ENCODE data around the gene ZBTB40.

ZBTB40 gene

GRCh38 chr1:22512873-22513272 lies 61.2 kb downstream of the ZBTB40 start:
- no peak overlapping the region for H3K4me2 ChIP-seq (ENCODE audit: insufficient read depth, low read length)
- no peaks in the 10 kb centered on the region for H3K79me2 ChIP-seq (ENCODE audit: insufficient read depth, low read length)
- TF ChIP-seq EZH2 (IDR thresholded peaks at IDR 0.05; ENCODE audit: borderline replicate concordance, low read depth, low read length, severe bottlenecking), result no peak
- TF ChIP-seq CTCF (IDR thresholded peaks at IDR 0.05; ENCODE audit: borderline replicate concordance, extremely low read depth, low read length, poor library complexity, severe bottlenecking), result no peak
- no peak for DNase-seq
- no peaks in the 10 kb centered on the region for H3K9me3 ChIP-seq (ENCODE audit: insufficient read depth, low read length, severe bottlenecking)
- H3K36me3 ChIP-seq (ENCODE audit: insufficient read depth, low read length), result peaks cover 89% of the 10 kb centered on the region
- no peak for ATAC-seq (ENCODE audit: insufficient read depth, low read depth)
- H3K4me1 ChIP-seq (ENCODE audit: insufficient read depth, low read length), result no peaks in the 10 kb centered on the region
- H2AFZ ChIP-seq (ENCODE audit: low read depth, low read length), result no peak overlapping the region
- H3K27ac ChIP-seq (ENCODE audit: low read length), result no peak overlapping the region
- H4K20me1 ChIP-seq (ENCODE audit: insufficient read depth, low read length), result no peaks in the 10 kb centered on the region
- no peak overlapping the region for H3K9ac ChIP-seq (ENCODE audit: low read depth, low read length)
- no peak overlapping the region for H3K4me3 ChIP-seq (ENCODE audit: low read depth in 1 of 2, low read length in 2 of 2)
- no peaks in the 10 kb centered on the region for H3K27me3 ChIP-seq (ENCODE audit: insufficient read depth, low read length, poor library complexity)

- ATAC-seq (ENCODE audit: insufficient read depth, low read depth) (no peak), DNase-seq (no peak)
- no peaks in the 10 kb centered on the region for H3K9me3 ChIP-seq (ENCODE audit: insufficient read depth, low read length, severe bottlenecking)
- H4K20me1 ChIP-seq (ENCODE audit: insufficient read depth, low read length), result no peaks in the 10 kb centered on the region
- H3K27ac ChIP-seq (ENCODE audit: low read length), result no peak overlapping the region
- TF ChIP-seq EZH2 (IDR thresholded peaks at IDR 0.05; ENCODE audit: borderline replicate concordance, low read depth, low read length, severe bottlenecking), result no peak
- no peak for TF ChIP-seq CTCF (IDR thresholded peaks at IDR 0.05; ENCODE audit: borderline replicate concordance, extremely low read depth, low read length, poor library complexity, severe bottlenecking)
- H3K27me3 ChIP-seq (ENCODE audit: insufficient read depth, low read length, poor library complexity), result no peaks in the 10 kb centered on the region
- no peak overlapping the region for H3K4me3 ChIP-seq (ENCODE audit: low read depth in 1 of 2, low read length in 2 of 2)
- H3K4me1 ChIP-seq (ENCODE audit: insufficient read depth, low read length), result no peaks in the 10 kb centered on the region
- H3K36me3 ChIP-seq (ENCODE audit: insufficient read depth, low read length), result peaks cover 93% of the 10 kb centered on the region
- no peak overlapping the region for H3K9ac ChIP-seq (ENCODE audit: low read depth, low read length)
- no peaks in the 10 kb centered on the region for H3K79me2 ChIP-seq (ENCODE audit: insufficient read depth, low read length)
- no peak overlapping the region for H2AFZ ChIP-seq (ENCODE audit: low read depth, low read length)
- no peak overlapping the region for H3K4me2 ChIP-seq (ENCODE audit: insufficient read depth, low read length)
Measured at GRCh38 chr1:22516906-22517571, 65.4 kb downstream of the ZBTB40 start.

- Histone ChIP-seq H3K27ac (ENCODE audit: low read length) (no peak overlapping the region), H3K9me3 (ENCODE audit: insufficient read depth, low read length, severe bottlenecking) (no peaks in the 10 kb centered on the region), H3K27me3 (ENCODE audit: insufficient read depth, low read length, poor library complexity) (no peaks in the 10 kb centered on the region), H3K4me2 (ENCODE audit: insufficient read depth, low read length) (no peak overlapping the region), H3K4me3 (ENCODE audit: low read depth in 1 of 2, low read length in 2 of 2) (no peak overlapping the region), H2AFZ (ENCODE audit: low read depth, low read length) (no peak overlapping the region), H4K20me1 (ENCODE audit: insufficient read depth, low read length) (no peaks in the 10 kb centered on the region), H3K4me1 (ENCODE audit: insufficient read depth, low read length) (no peaks in the 10 kb centered on the region), H3K79me2 (ENCODE audit: insufficient read depth, low read length) (no peaks in the 10 kb centered on the region), H3K36me3 (ENCODE audit: insufficient read depth, low read length) (peaks cover 90% of the 10 kb centered on the region), H3K9ac (ENCODE audit: low read depth, low read length) (no peak overlapping the region)
- no peak for ATAC-seq (ENCODE audit: insufficient read depth, low read depth)
- DNase-seq, result no peak
- TF ChIP-seq EZH2 (IDR thresholded peaks at IDR 0.05; ENCODE audit: borderline replicate concordance, low read depth, low read length, severe bottlenecking) (no peak), CTCF (IDR thresholded peaks at IDR 0.05; ENCODE audit: borderline replicate concordance, extremely low read depth, low read length, poor library complexity, severe bottlenecking) (no peak)
Measured at GRCh38 chr1:22517956-22518355, 66.3 kb downstream of the ZBTB40 start.

All from DND-41 (cell line).